H1 (cell line): ENCODE measurements around the gene BCL2. TPM values are rescaled to one million over a fixed set of nuclear protein-coding genes. Genes with fewer than 3 reads are reported as not detected.

Experiments
- CTCF ChIA-PET: fragments of 300-600 bp; sonication (Branson Sonifier 250); formaldehyde crosslinking; loops from one replicate; lab custom pipeline; 2021; ENCODE audit not compliant: partially characterized antibody; lab: Charles Lee
- POLR2A ChIA-PET: fragments of 300-600 bp; sonication (Branson Sonifier 250); formaldehyde crosslinking; loops from one replicate; lab custom pipeline; 2021; ENCODE audit warnings: inconsistent platforms; ENCODE audit not compliant: partially characterized antibody; lab: Charles Lee
- DNase-seq, 2 experiments: peaks; one replicate each; pipeline versions ENCODE4 v3.0.0 to v3.0.0-alpha.2; 2010 to 2022; ENCODE audit warnings: low spot score in 2 of 2, low read depth in 1 of 2, mixed read lengths in 1 of 2
- FAIRE-seq: peaks from 2 replicates; lab custom pipeline; 2011; peaks lifted over from hg19 to GRCh38; lab: Jason Lieb, UNC
- H2AFZ ChIP-seq: 2 replicates; pipeline ENCODE4 v1.8.1; 2012; ENCODE audit warnings: low read length, inconsistent platforms
- H2AK5ac ChIP-seq: 2 replicates; pipeline ENCODE4 v1.6.1; 2013; ENCODE audit warnings: low read depth, low read length
- H2BK120ac ChIP-seq: replicated peaks from 2 replicates; pipeline ENCODE3; 2013; ENCODE audit warnings: low read depth, low read length, inconsistent platforms
- H2BK12ac ChIP-seq: 2 replicates; pipeline ENCODE4 v1.6.1; 2013; ENCODE audit warnings: low read depth, low read length
- H2BK15ac ChIP-seq: 2 replicates; pipeline ENCODE4 v1.6.1; 2013; ENCODE audit warnings: low read length
- H2BK20ac ChIP-seq: 2 replicates; pipeline ENCODE4 v1.6.1; 2013; ENCODE audit warnings: low read length
- H2BK5ac ChIP-seq: 2 replicates; pipeline ENCODE4 v1.6.1; 2013; ENCODE audit warnings: low read depth, low read length
- H3K14ac ChIP-seq: 2 replicates; pipeline ENCODE4 v1.6.1; 2013; ENCODE audit warnings: inconsistent platforms; ENCODE audit not compliant: insufficient read length
- H3K18ac ChIP-seq: 2 replicates; pipeline ENCODE4 v1.6.1; 2013; ENCODE audit warnings: low read length; ENCODE audit errors: extremely low read depth
- H3K23ac ChIP-seq: 2 replicates; pipeline ENCODE4 v1.6.1; 2013; ENCODE audit warnings: inconsistent platforms; ENCODE audit not compliant: insufficient read length
- H3K23me2 ChIP-seq: 2 replicates; pipeline ENCODE4 v1.6.1; 2013; ENCODE audit warnings: low read depth, low read length
- H3K27ac ChIP-seq: 2 replicates; pipeline ENCODE4 v1.6.1; 2011; ENCODE audit warnings: low read depth, low read length, inconsistent platforms
- H3K27me3 ChIP-seq, 4 experiments: replicated peaks in 1 of 4; 1 replicate in 1 of 4; 2 replicates in 3 of 4; pipeline versions ENCODE4 v1.6.1 to v1.8.1; 2011 to 2013; ENCODE audit warnings: low read length in 3 of 4, mild to moderate bottlenecking in 3 of 4, inconsistent platforms in 2 of 4, mixed read lengths in 2 of 4, moderate library complexity in 1 of 4; ENCODE audit not compliant: control insufficient read depth in 3 of 4, insufficient read depth in 3 of 4; ENCODE audit errors: extremely low read depth in 1 of 4
- H3K36me3 ChIP-seq, 4 experiments: 2 replicates each; pipeline versions ENCODE4 v1.6.1 to v1.8.1; 2011 to 2013; ENCODE audit warnings: mild to moderate bottlenecking in 4 of 4, low read length in 3 of 4, moderate library complexity in 2 of 4, control low read depth in 1 of 4, inconsistent platforms in 1 of 4; ENCODE audit not compliant: insufficient read depth in 4 of 4, control insufficient read depth in 2 of 4
- H3K4ac ChIP-seq: replicated peaks from 2 replicates; pipeline ENCODE3; 2013; ENCODE audit warnings: low read length, low read depth, mixed read lengths, inconsistent platforms; ENCODE audit not compliant: insufficient read length
- H3K4me1 ChIP-seq, 4 experiments: replicated peaks in 1 of 4; 1 replicate in 1 of 4; 2 replicates in 3 of 4; pipeline versions ENCODE4 v1.6.1 to v1.8.1; 2011 to 2013; ENCODE audit warnings: low read length in 3 of 4, inconsistent platforms in 2 of 4, mixed read lengths in 1 of 4; ENCODE audit not compliant: insufficient read depth in 4 of 4, control insufficient read depth in 3 of 4
- H3K4me2 ChIP-seq, 2 experiments: 2 replicates each; pipeline versions ENCODE4 v1.6.1 to v1.8.1; 2011 to 2013; ENCODE audit warnings: low read depth in 2 of 2, low read length in 2 of 2, control low read depth in 1 of 2, inconsistent platforms in 1 of 2, mild to moderate bottlenecking in 1 of 2; ENCODE audit not compliant: insufficient read depth in 1 of 2
- H3K4me3 ChIP-seq, 4 experiments: fragments of 200-600, 300-600 bp in 1 of 4; sonication (generic), shearing (Covaris generic), sonication (Bioruptor Twin) in 1 of 4; 2 replicates each; pipeline versions ENCODE4 v1.5.1 to v1.8.1; 2011 to 2016; ENCODE audit warnings: low read length in 4 of 4, low read depth in 3 of 4, control low read depth in 2 of 4, inconsistent platforms in 2 of 4, mild to moderate bottlenecking in 2 of 4, mixed read lengths in 1 of 4, moderate library complexity in 1 of 4; ENCODE audit not compliant: insufficient read depth in 2 of 4; ENCODE audit errors: extremely low read depth in 1 of 4
- H3K56ac ChIP-seq: replicated peaks from 2 replicates; pipeline ENCODE3; 2013; ENCODE audit warnings: low read depth, mild to moderate bottlenecking, mixed read lengths, low read length, inconsistent platforms; ENCODE audit not compliant: insufficient read length
- H3K79me1 ChIP-seq: 2 replicates; pipeline ENCODE4 v1.6.1; 2013; ENCODE audit warnings: low read depth, low read length, control low read depth
- H3K79me2 ChIP-seq, 2 experiments: 2 replicates each; pipeline versions ENCODE4 v1.6.1 to v1.8.1; 2012 to 2013; ENCODE audit warnings: low read length in 2 of 2, mild to moderate bottlenecking in 2 of 2, inconsistent platforms in 1 of 2; ENCODE audit not compliant: insufficient read depth in 2 of 2, control insufficient read depth in 1 of 2
- H3K9ac ChIP-seq, 4 experiments: replicated peaks in 1 of 4; 1 replicate in 1 of 4; 2 replicates in 3 of 4; pipeline versions ENCODE4 v1.6.1 to v1.8.1; 2011 to 2013; ENCODE audit warnings: low read depth in 3 of 4, low read length in 3 of 4, control low read depth in 2 of 4, mild to moderate bottlenecking in 2 of 4, moderate library complexity in 2 of 4, inconsistent platforms in 1 of 4; ENCODE audit errors: extremely low read depth in 1 of 4
- H3K9me3 ChIP-seq, 2 experiments: 2 replicates each; pipeline versions ENCODE4 v1.6.1 to v1.8.1; 2012 to 2013; ENCODE audit warnings: mild to moderate bottlenecking in 2 of 2, moderate library complexity in 2 of 2, control low read depth in 1 of 2, inconsistent platforms in 1 of 2, low read depth in 1 of 2, low read length in 1 of 2, mixed read lengths in 1 of 2; ENCODE audit not compliant: insufficient read depth in 2 of 2
- H4K20me1 ChIP-seq, 2 experiments: replicated peaks in 1 of 2; 2 replicates each; pipeline versions ENCODE3 to v1.8.1; 2011 to 2013; ENCODE audit warnings: inconsistent platforms in 2 of 2, low read length in 2 of 2, mild to moderate bottlenecking in 1 of 2; ENCODE audit not compliant: insufficient read depth in 2 of 2, control insufficient read depth in 1 of 2
- H4K5ac ChIP-seq: 2 replicates; pipeline ENCODE4 v1.6.1; 2013; ENCODE audit warnings: low read length, low read depth, mixed read lengths, inconsistent platforms; ENCODE audit not compliant: insufficient read length
- H4K8ac ChIP-seq: 2 replicates; pipeline ENCODE4 v1.8.0; 2013; ENCODE audit warnings: mild to moderate bottlenecking, moderate library complexity, low read length, inconsistent platforms; ENCODE audit not compliant: insufficient read depth; ENCODE audit errors: extremely low read depth
- H4K91ac ChIP-seq: replicated peaks from 2 replicates; pipeline ENCODE3; 2013; ENCODE audit warnings: low read length, mixed read lengths, inconsistent platforms; ENCODE audit not compliant: insufficient read length
- ASH2L ChIP-seq: fragments of 200-600, 300-600 bp; sonication (generic); IDR thresholded peaks from one replicate; pipeline ENCODE4 v1.7.1; 2017; ENCODE audit warnings: low read length
- BRCA1 ChIP-seq: IDR thresholded peaks from 2 replicates; pipeline ENCODE4 v1.6.1; 2012; ENCODE audit warnings: low read depth, low read length, improper control_type of control experiment
- CHD1 ChIP-seq: IDR thresholded peaks from 2 replicates; pipeline ENCODE4 v1.6.1; 2012; ENCODE audit warnings: low read depth, low read length, improper control_type of control experiment
- CTBP2 ChIP-seq: IDR thresholded peaks from 2 replicates; pipeline ENCODE4 v1.7.0; 2011; ENCODE audit warnings: borderline replicate concordance, mild to moderate bottlenecking, moderate library complexity, mixed read lengths, low read length; ENCODE audit not compliant: insufficient read depth, insufficient read length
- EGR1 ChIP-seq: IDR thresholded peaks from 2 replicates; pipeline ENCODE4 v1.6.1; 2011; ENCODE audit warnings: low read depth, low read length, borderline replicate concordance
- POLR2AphosphoS5 ChIP-seq: IDR thresholded peaks from 2 replicates; pipeline ENCODE4 v1.6.1; 2011; ENCODE audit warnings: low read depth, low read length
- TCF12 ChIP-seq: IDR thresholded peaks from 2 replicates; pipeline ENCODE4 v1.6.1; 2011; ENCODE audit warnings: low read depth, mild to moderate bottlenecking, low read length
- WGBS, 2 experiments: shearing (Covaris generic) in 1 of 2; methylation state at CpG; one replicate each; pipeline versions ENCODE4 v1.1.6 to v1.1.7; 2013 to 2015; ENCODE audit warnings: low lambda C conversion rate in 2 of 2, mixed read lengths in 2 of 2, inconsistent platforms in 1 of 2, low coverage in 1 of 2, missing lambda C conversion rate in 1 of 2; ENCODE audit not compliant: insufficient replicate concordance in 2 of 2, insufficient coverage in 1 of 2, insufficient read length in 1 of 2; ENCODE audit errors: extremely low coverage in 1 of 2, missing lambda C conversion rate in 1 of 2; 5-methylcytosine and 5-hydroxymethylcytosine counted together
- polyA plus RNA-seq, 7 experiments: library from polyadenylated mRNA; depleted of rRNA in 3 of 7; stranded (reverse) in 5 of 7; unstranded in 2 of 7; fragments of >200 nt in 5 of 7; fragments of 200-250 nt in 2 of 7; gene quantifications; 1 replicate in 5 of 7; 2 replicates in 1 of 7; 4 replicates in 1 of 7; pipeline versions ENCODE4 v1.2.1 to v1.2.3, GENCODE V29; 2011 to 2013; ENCODE audit warnings: missing spikeins in 2 of 7, mixed read lengths in 2 of 7
- total RNA-seq: library from RNA; stranded (reverse); fragmentation: NEBNext Ultra II Directional; extraction: Animal tissue kit (Norgen Biotek cat#: 25700); gene quantifications from 2 replicates; pipeline ENCODE4 v1.2.1, GENCODE V29; 2021

Gene BCL2
- total and polyA plus RNA-seq, 2 of the 8 experiments (the other 6 are each of a cell fraction or from before 2014, with no cell fraction given): 0.59 to 4.5 TPM

GRCh38 chr18:63185984-63186383 lies 133.6 kb downstream of the BCL2 start:
- no peak for FAIRE-seq
- WGBS, 2 experiments: 89% methylated on average over 2 of the region's 2 CpGs; no CpG with 5 or more reads in 1 of the 2 experiments

More at GRCh38 chr18:63185984-63186383, 133.6 kb downstream of the BCL2 start:
- Histone ChIP-seq H3K9me3 (no peaks in the 10 kb centered on the region), H2BK15ac (no peak overlapping the region), H3K36me3 (no peaks in the 10 kb centered on the region), H2BK20ac (no peak overlapping the region), H2BK12ac (no peak overlapping the region), H3K56ac (no peak overlapping the region), H2AFZ (no peak overlapping the region), H3K4ac (no peak overlapping the region), H4K20me1 (no peaks in the 10 kb centered on the region), H4K91ac (no peak overlapping the region), H3K18ac (no peak overlapping the region), H3K4me2 (no peak overlapping the region), H4K5ac (no peak overlapping the region), H3K14ac (no peak overlapping the region), H3K23ac (no peak overlapping the region), H3K9ac (no peak overlapping the region), H3K4me3 (no peak overlapping the region), H3K79me2 (no peaks in the 10 kb centered on the region), H2BK120ac (no peak overlapping the region), H2BK5ac (no peak overlapping the region), H4K8ac (no peak overlapping the region), H2AK5ac (no peak overlapping the region), H3K27me3 (no peaks in the 10 kb centered on the region), H3K79me1 (no peaks in the 10 kb centered on the region), H3K4me1 (no peaks in the 10 kb centered on the region), H3K27ac (no peak overlapping the region), H3K23me2 (no peaks in the 10 kb centered on the region)
- TF ChIP-seq BRCA1 (no peak), CHD1 (no peak), POLR2AphosphoS5 (no peak), ASH2L (no peak), CTBP2 (no peak), TCF12 (no peak), EGR1 (no peak)
- DNase-seq: no peak
- CTCF ChIA-PET: interaction anchor here (0.7 to 1.6 kb wide), 4 partner anchors 42 to 171 kb away, joined by 3 read pairs; no protein-coding TSS in a partner anchor
- POLR2A ChIA-PET: no interaction called here
